ENCODE results near the gene CAMKK2. TPM values are rescaled to one million over a fixed set of nuclear protein-coding genes. Genes with fewer than 3 reads are reported as not detected.
"Not testable (repeated sequence)": the region's sequence is repeated elsewhere in the genome, so short reads cannot be mapped to it uniquely, and the experiment has no call there.

CAMKK2 gene
- total RNA-seq, 2 experiments from 2014 or later = 21.1 to 27.6 TPM

DNA sequence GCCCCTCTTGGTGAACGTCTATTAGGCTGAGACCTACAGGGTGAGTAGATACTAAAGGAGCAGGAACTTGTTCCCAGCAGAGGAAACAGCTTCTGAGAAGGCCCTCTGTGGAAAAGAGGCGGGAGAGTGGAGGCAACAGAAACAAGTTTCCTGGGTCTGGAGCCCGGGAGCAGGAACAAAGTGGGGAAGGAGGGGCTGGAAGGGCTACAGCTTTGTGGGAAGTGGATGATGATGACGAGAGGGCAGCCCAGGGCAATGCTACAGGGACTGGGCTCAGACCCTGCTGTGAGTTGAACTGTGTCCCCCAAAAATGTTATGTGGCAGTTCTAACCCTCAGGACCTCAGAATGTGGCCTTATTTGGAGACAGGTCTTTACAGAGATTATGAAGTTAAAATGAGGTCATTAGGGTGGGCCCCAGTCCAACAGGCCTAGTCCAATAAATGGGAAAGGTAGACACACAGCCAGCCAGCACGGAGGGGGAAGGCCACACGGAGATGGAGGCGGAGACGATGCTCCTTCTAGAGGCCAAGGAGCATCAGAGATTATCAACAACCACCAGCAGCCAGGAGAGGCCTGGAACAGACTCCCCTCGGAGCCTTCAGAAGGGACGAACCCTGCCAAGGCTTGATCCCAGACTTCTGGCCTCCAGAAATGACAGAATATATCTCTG, 14.3 kb downstream of the CAMKK2 start:
- 0 out of 2 replicates have a peak, but pooled peaks cover 3% of the 10 kb centered on the region for H4K20me1 ChIP-seq (ENCODE audit: insufficient read depth, low read length)
- TF ChIP-seq, protein P1, sequence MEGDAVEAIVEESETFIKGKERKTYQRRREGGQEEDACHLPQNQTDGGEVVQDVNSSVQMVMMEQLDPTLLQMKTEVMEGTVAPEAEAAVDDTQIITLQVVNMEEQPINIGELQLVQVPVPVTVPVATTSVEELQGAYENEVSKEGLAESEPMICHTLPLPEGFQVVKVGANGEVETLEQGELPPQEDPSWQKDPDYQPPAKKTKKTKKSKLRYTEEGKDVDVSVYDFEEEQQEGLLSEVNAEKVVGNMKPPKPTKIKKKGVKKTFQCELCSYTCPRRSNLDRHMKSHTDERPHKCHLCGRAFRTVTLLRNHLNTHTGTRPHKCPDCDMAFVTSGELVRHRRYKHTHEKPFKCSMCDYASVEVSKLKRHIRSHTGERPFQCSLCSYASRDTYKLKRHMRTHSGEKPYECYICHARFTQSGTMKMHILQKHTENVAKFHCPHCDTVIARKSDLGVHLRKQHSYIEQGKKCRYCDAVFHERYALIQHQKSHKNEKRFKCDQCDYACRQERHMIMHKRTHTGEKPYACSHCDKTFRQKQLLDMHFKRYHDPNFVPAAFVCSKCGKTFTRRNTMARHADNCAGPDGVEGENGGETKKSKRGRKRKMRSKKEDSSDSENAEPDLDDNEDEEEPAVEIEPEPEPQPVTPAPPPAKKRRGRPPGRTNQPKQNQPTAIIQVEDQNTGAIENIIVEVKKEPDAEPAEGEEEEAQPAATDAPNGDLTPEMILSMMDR (conservative IDR thresholded peaks at IDR 0.05; ENCODE audit: low read length) = no peak
- no peak for TF ChIP-seq EZH2phosphoT487 (IDR thresholded peaks at IDR 0.05; ENCODE audit: borderline replicate concordance, low read depth, low read length)
- no TSS peak for BruUV-seq (replicated peaks)
- no peaks in the 10 kb centered on the region for H3K4me1 ChIP-seq (ENCODE audit: insufficient read depth, low read length, poor library complexity, severe bottlenecking)
- no peak overlapping the region for H3K4me3 ChIP-seq (ENCODE audit: low read depth, low read length, poor library complexity, severe bottlenecking)
- no peak overlapping the region for H2AFZ ChIP-seq (ENCODE audit: low read length)
- POLR2A ChIA-PET = no interaction called here
- CTCF ChIA-PET (ENCODE audit: unreplicated experiment) = no interaction called here
- no peak overlapping the region for H3K27ac ChIP-seq (ENCODE audit: low read depth, low read length, poor library complexity, severe bottlenecking)
- no peaks in the 10 kb centered on the region for H3K79me2 ChIP-seq (ENCODE audit: insufficient read depth, low read depth, low read length)
- no peak for DNase-seq (ENCODE audit: low spot score)
- no peaks in the 10 kb centered on the region for H3K9me3 ChIP-seq (ENCODE audit: low read length)
- no peaks in the 10 kb centered on the region for H3K9me2 ChIP-seq (ENCODE audit: insufficient read depth, low read length)
- H3K4me2 ChIP-seq (ENCODE audit: low read length) = no peak overlapping the region
- H3K36me3 ChIP-seq (ENCODE audit: insufficient read depth, low read length) = no peaks in the 10 kb centered on the region
- intact Hi-C loops (cut with micrococcal nuclease; ENCODE audit: unreplicated experiment) = no loop called here

DNA sequence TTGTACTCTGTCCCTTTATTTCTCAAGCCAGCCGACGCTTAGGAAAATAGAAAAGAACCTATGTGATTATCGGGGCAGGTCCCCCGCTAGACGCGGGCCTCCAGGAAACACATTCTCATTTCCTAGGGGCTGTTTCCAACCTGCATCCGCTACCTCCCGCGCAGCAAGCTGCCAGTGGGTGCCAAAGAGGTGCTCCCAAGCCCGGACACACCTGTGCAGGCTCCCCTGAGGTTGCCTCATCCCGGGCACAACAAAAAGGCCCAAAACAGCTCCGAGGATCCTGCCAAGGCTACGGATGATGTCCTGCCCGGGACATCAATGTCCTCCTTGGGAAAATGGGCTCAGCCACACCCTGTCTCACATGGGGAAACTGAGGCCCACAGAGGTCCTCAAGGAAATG, 15.4 kb downstream of the CAMKK2 start:
- CTCF ChIA-PET (ENCODE audit: unreplicated experiment) = not testable (repeated sequence)

DNA sequence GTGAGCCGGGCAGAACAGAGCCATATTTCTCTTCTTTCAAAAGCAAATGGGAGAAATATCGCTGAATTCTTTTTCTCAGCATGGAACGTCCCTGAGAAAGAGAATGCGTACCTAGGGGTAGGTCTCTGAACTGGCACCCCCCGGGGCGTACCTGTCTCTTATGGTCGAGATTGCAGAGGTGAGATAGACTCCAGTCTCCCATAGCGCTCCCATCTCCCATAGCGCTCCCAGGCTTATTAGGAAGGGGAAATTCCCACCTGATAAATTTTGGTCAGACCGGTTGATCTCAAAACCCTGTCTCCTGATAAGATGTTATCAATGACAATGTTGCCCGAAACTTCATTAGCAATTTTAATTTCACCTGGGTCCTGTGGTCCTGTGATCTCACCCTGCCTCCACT, 16.0 kb downstream of the CAMKK2 start:
- CTCF ChIA-PET (ENCODE audit: unreplicated experiment); H3K9me3 ChIP-seq (ENCODE audit: low read length); POLR2A ChIA-PET; H3K79me2 ChIP-seq (ENCODE audit: insufficient read depth, low read depth, low read length); H4K20me1 ChIP-seq (ENCODE audit: insufficient read depth, low read length); H2AFZ ChIP-seq (ENCODE audit: low read length); H3K4me1 ChIP-seq (ENCODE audit: insufficient read depth, low read length, poor library complexity, severe bottlenecking); BruUV-seq (replicated peaks); H3K36me3 ChIP-seq (ENCODE audit: insufficient read depth, low read length); H3K9me2 ChIP-seq (ENCODE audit: insufficient read depth, low read length); H3K4me3 ChIP-seq (ENCODE audit: low read depth, low read length, poor library complexity, severe bottlenecking); H3K27ac ChIP-seq (ENCODE audit: low read depth, low read length, poor library complexity, severe bottlenecking); DNase-seq (ENCODE audit: low spot score); intact Hi-C loops (cut with micrococcal nuclease; ENCODE audit: unreplicated experiment); H3K4me2 ChIP-seq (ENCODE audit: low read length): not testable (repeated sequence)

More for the DNA sequence above, 15.4 kb downstream of the CAMKK2 start:
- H3K27ac ChIP-seq (ENCODE audit: low read depth, low read length, poor library complexity, severe bottlenecking); DNase-seq (ENCODE audit: low spot score); POLR2A ChIA-PET; H3K9me3 ChIP-seq (ENCODE audit: low read length); BruUV-seq (replicated peaks); H3K4me3 ChIP-seq (ENCODE audit: low read depth, low read length, poor library complexity, severe bottlenecking); H3K4me2 ChIP-seq (ENCODE audit: low read length); intact Hi-C loops (cut with micrococcal nuclease; ENCODE audit: unreplicated experiment); H3K79me2 ChIP-seq (ENCODE audit: insufficient read depth, low read depth, low read length); H2AFZ ChIP-seq (ENCODE audit: low read length); H3K9me2 ChIP-seq (ENCODE audit: insufficient read depth, low read length); H3K36me3 ChIP-seq (ENCODE audit: insufficient read depth, low read length); H4K20me1 ChIP-seq (ENCODE audit: insufficient read depth, low read length); H3K4me1 ChIP-seq (ENCODE audit: insufficient read depth, low read length, poor library complexity, severe bottlenecking): not testable (repeated sequence)

DNA sequence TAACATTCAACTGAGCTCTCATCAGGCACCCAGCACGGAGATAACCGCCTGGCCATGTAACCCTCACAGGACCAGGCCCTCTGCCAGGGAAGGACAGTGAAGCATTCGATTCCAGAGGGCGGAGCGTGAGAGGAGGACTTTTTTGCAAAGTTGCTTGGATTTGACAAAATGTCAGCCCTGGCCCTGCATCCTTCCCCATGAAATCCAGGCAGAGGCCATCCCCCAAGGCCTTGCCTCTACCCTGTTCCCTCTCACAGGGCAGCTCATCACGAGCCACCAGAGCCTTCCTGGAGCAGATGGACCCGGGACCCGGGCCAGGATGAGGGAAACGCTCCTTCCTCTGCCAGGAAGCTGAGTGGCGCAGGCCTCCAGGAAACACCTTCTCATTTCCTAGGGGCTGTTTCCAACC, 17.0 kb downstream of the CAMKK2 start:
- H3K4me1 ChIP-seq (ENCODE audit: insufficient read depth, low read length, poor library complexity, severe bottlenecking) = no peaks in the 10 kb centered on the region
- no peak overlapping the region for H2AFZ ChIP-seq (ENCODE audit: low read length)
- BruUV-seq (replicated peaks) = no TSS peak
- H3K36me3 ChIP-seq (ENCODE audit: insufficient read depth, low read length) = 0 out of 2 replicates have a peak, but pooled peaks cover 6% of the 10 kb centered on the region
- TF ChIP-seq EZH2phosphoT487 (IDR thresholded peaks at IDR 0.05; ENCODE audit: borderline replicate concordance, low read depth, low read length) = no peak
- TF ChIP-seq, protein P1 (conservative IDR thresholded peaks at IDR 0.05; ENCODE audit: low read length) = no peak
- no peak for DNase-seq (ENCODE audit: low spot score)
- intact Hi-C loops (cut with micrococcal nuclease; ENCODE audit: unreplicated experiment) = no loop called here
- H3K27ac ChIP-seq (ENCODE audit: low read depth, low read length, poor library complexity, severe bottlenecking) = no peak overlapping the region
- H3K9me2 ChIP-seq (ENCODE audit: insufficient read depth, low read length) = no peaks in the 10 kb centered on the region
- ChIA-PET POLR2A (no interaction called here), CTCF (ENCODE audit: unreplicated experiment) (no interaction called here)
- H3K4me2 ChIP-seq (ENCODE audit: low read length) = no peak overlapping the region
- H3K9me3 ChIP-seq (ENCODE audit: low read length) = no peaks in the 10 kb centered on the region
- H3K79me2 ChIP-seq (ENCODE audit: insufficient read depth, low read depth, low read length) = no peaks in the 10 kb centered on the region
- H4K20me1 ChIP-seq (ENCODE audit: insufficient read depth, low read length) = 0 out of 2 replicates have a peak, but pooled peaks cover 3% of the 10 kb centered on the region
- H3K4me3 ChIP-seq (ENCODE audit: low read depth, low read length, poor library complexity, severe bottlenecking) = no peak overlapping the region
